Right lobe of liver (tissue), 4 donors: Measurements from ENCODE around the gene ALPP.
"Not testable (repeated sequence)": the region's sequence is repeated elsewhere in the genome, so short reads cannot be mapped to it uniquely, and the experiment has no call there.

ENCODE experiments used
- CTCF ChIP-seq, 4 donors: fragments of 200-600 bp in 3 of 4; fragments of 450-650 bp in 1 of 4; IDR thresholded peaks; one replicate each; pipeline versions ENCODE4 v1.5.1 to v1.8.0; 2016 to 2022; ENCODE audit warnings: antibody characterized with exemption in 4 of 4, mild to moderate bottlenecking in 2 of 4
- POLR2A ChIP-seq: fragments of 450-650 bp; IDR thresholded peaks from one replicate; pipeline ENCODE4 v1.6.1; 2017; ENCODE audit warnings: antibody characterized with exemption, mild to moderate bottlenecking
- donor health status: DM: no; HTN: no; CAD: no.
- donor health status: DM: no; HTN: no; CAD: no.
- donor health status: DM: no; HTN: yes; CAD: no.

GRCh38 chr2:232366461-232366860 lies 12.1 kb upstream of the ALPP start:
- TF ChIP-seq CTCF (IDR thresholded peaks at IDR 0.05); POLR2A: not testable (repeated sequence)
